ENCODE data around the gene TRAF5.
"Not testable (repeated sequence)": the region's sequence is repeated elsewhere in the genome, so short reads cannot be mapped to it uniquely, and the experiment has no call there.

The TRAF5 gene

GRCh38 chr1:211378844-211379243 lies 52.2 kb downstream of the TRAF5 start:
- DNase-seq (ENCODE audit: low spot score) = peak; percentile 65

GRCh38 chr1:211379446-211379845 lies 52.8 kb downstream of the TRAF5 start:
- DNase-seq (ENCODE audit: low spot score) = no peak

GRCh38 chr1:211381481-211382181 lies 55.0 kb downstream of the TRAF5 start:
- no peak for DNase-seq (ENCODE audit: low spot score)

GRCh38 chr1:211382182-211382713 lies 55.6 kb downstream of the TRAF5 start:
- DNase-seq (ENCODE audit: low spot score) = no peak

GRCh38 chr1:211382714-211383480 lies 56.3 kb downstream of the TRAF5 start:
- peak; percentile 95 for DNase-seq (ENCODE audit: low spot score)

GRCh38 chr1:211384524-211384923 lies 57.9 kb downstream of the TRAF5 start:
- DNase-seq (ENCODE audit: low spot score) = no peak

- DNase-seq (ENCODE audit: low spot score) = peak; percentile 50
Measured at GRCh38 chr1:211386921-211387320, 60.3 kb downstream of the TRAF5 start.

GRCh38 chr1:211390829-211391228 lies 64.2 kb downstream of the TRAF5 start:
- not testable (repeated sequence) for DNase-seq (ENCODE audit: low spot score)

- no peak for DNase-seq (ENCODE audit: low spot score)
Measured at GRCh38 chr1:211393203-211393602, 66.6 kb downstream of the TRAF5 start.

GRCh38 chr1:211398266-211398930 lies 71.8 kb downstream of the TRAF5 start:
- not testable (repeated sequence) for DNase-seq (ENCODE audit: low spot score)

GRCh38 chr1:211399851-211400393 lies 73.3 kb downstream of the TRAF5 start:
- not testable (repeated sequence) for DNase-seq (ENCODE audit: low spot score)

GRCh38 chr1:211401751-211402150 lies 75.1 kb downstream of the TRAF5 start:
- not testable (repeated sequence) for DNase-seq (ENCODE audit: low spot score)

- not testable (repeated sequence) for DNase-seq (ENCODE audit: low spot score)
Measured at GRCh38 chr1:211406086-211406485, 79.5 kb downstream of the TRAF5 start.

GRCh38 chr1:211407749-211408148 lies 81.1 kb downstream of the TRAF5 start:
- not testable (repeated sequence) for DNase-seq (ENCODE audit: low spot score)

GRCh38 chr1:211411639-211412038 lies 85.0 kb downstream of the TRAF5 start:
- DNase-seq (ENCODE audit: low spot score) = no peak

- DNase-seq (ENCODE audit: low spot score) = no peak
Measured at GRCh38 chr1:211415700-211416099, 89.1 kb downstream of the TRAF5 start.

GRCh38 chr1:211416246-211416627 lies 89.6 kb downstream of the TRAF5 start:
- peak; percentile 44 for DNase-seq (ENCODE audit: low spot score)

- peak; percentile 54 for DNase-seq (ENCODE audit: low spot score)
Measured at GRCh38 chr1:211416628-211417323, 90.1 kb downstream of the TRAF5 start.

GRCh38 chr1:211420389-211420788 lies 93.8 kb downstream of the TRAF5 start:
- DNase-seq (ENCODE audit: low spot score) = no peak

GRCh38 chr1:211420845-211421454 lies 94.3 kb downstream of the TRAF5 start:
- peak; percentile 25 for DNase-seq (ENCODE audit: low spot score)

GRCh38 chr1:211424018-211424417 lies 97.4 kb downstream of the TRAF5 start:
- no peak for DNase-seq (ENCODE audit: low spot score)
